HFF-Myc (cell line): Measurements from ENCODE around the gene RXFP4.

Experiments
- DNase-seq: peaks from one replicate; pipeline ENCODE4 v3.0.0-alpha.2; 2011; ENCODE audit warnings: low read depth; ENCODE audit errors: extremely low read depth
- H3K4me3 ChIP-seq: replicated peaks from 2 replicates; pipeline ENCODE4 v1.5.1; 2011; ENCODE audit warnings: low read depth, mild to moderate bottlenecking, control low read depth, low read length
- TF ChIP-seq, protein P1 (sequence below): IDR thresholded peaks from 2 replicates; pipeline ENCODE4 v1.5.1; 2012; ENCODE audit warnings: mild to moderate bottlenecking, low read depth, low read length, control low read depth; ENCODE audit errors: missing control alignments

RXFP4 gene

DNA sequence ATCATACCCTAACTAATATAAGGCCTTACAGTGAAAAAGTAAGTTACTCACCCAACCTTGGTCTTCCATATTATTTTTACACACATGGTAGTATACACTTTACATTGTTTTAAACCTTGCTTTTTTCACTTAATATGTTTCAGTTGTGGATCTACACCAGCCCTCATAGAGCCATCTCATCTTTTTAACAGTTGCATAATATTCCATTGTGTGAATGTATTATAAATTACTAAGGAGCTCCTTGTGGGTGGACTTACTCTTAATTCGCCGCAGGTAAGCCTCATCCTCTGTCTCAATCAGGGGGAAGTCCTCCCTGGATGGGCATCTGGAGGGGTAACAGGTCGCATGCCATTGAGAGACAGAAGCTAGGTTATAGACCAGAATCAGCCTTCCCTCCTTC is 13.2 kb downstream of the RXFP4 start:
- no peak for DNase-seq
- no peak overlapping the region for H3K4me3 ChIP-seq
- TF ChIP-seq, protein P1, sequence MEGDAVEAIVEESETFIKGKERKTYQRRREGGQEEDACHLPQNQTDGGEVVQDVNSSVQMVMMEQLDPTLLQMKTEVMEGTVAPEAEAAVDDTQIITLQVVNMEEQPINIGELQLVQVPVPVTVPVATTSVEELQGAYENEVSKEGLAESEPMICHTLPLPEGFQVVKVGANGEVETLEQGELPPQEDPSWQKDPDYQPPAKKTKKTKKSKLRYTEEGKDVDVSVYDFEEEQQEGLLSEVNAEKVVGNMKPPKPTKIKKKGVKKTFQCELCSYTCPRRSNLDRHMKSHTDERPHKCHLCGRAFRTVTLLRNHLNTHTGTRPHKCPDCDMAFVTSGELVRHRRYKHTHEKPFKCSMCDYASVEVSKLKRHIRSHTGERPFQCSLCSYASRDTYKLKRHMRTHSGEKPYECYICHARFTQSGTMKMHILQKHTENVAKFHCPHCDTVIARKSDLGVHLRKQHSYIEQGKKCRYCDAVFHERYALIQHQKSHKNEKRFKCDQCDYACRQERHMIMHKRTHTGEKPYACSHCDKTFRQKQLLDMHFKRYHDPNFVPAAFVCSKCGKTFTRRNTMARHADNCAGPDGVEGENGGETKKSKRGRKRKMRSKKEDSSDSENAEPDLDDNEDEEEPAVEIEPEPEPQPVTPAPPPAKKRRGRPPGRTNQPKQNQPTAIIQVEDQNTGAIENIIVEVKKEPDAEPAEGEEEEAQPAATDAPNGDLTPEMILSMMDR, result no peak

DNA sequence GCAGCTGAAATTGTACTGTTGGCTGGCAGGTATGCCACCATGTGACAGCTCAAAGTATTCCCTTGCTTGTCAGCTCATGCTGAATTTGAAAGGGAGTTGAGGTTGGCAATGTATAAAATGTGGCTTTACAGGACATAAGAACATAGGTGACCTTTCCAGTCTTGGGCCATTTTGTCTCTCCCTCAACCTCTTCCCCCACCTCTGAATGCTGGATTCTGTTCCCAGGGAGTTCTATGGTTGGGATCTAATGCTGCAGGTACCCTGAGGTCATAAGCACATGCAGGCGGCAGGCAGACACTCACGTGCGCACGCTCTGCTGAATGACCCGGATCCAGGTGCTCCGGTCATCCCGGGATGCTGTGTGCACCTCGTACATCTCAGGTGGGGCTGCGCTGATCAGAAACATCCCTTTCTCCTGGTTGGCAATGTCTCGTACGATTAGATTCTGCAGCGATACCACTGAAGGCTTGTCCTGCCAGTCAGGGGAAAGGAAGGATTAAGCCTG is 16.0 kb downstream of the RXFP4 start:
- TF ChIP-seq, protein P1, result no peak
- DNase-seq, result no peak

DNA sequence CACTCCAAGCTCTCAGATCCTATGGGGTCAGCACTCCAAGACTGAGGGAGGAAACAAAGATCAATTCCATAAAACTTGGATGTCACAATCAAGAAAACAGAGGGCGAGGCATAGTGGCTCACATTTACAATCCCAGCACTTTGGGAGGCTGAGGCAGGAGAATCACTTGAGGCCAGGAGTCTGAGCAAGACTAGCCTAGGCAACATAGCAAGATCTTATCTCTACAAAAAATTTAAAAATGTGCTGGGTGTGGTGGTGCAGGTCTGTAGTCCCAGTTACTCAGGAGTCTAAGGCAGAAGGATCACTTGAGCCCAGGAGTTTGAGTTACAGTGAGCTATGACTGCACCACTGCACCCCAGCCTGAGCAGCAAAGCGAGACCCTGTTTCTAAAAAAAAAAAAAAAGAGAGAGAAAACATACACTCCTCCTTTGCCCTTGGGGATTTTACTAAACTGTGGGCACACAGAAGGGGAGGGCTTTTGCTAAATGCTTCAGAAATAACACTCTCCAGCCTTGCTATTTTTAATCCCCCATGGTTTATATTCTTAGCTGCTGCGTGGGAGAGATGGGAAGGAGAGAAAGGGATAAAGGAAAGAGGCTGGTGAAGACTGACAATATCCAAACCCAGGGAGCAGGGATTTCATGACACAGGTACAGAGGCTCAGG is 18.8 kb downstream of the RXFP4 start:
- TF ChIP-seq, protein P1, result no peak
- no peak for DNase-seq
- no peak overlapping the region for H3K4me3 ChIP-seq

More for the DNA sequence above, 16.0 kb downstream of the RXFP4 start:
- no peak overlapping the region for H3K4me3 ChIP-seq

DNA sequence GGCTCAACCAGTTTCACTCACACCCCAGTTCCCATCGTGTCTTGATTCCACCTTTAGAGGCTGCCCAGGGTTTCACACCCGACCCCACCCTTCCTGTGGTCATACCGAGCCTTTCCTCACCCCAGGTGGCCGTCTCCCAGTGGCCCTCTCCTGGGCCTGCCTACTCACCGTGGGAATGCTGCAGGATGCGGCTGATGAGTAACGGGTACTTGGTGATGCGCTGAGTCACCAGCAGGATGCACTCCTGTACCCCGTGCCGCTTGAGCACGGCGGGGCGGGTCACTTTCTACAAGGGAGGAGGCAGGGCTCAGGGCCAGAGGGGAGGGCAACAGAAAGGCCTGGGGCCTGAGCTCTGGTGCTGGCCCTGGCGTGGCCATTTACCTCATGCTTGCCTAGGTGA is 20.5 kb downstream of the RXFP4 start:
- H3K4me3 ChIP-seq, result no peak overlapping the region
- peak; percentile 81 for DNase-seq
- TF ChIP-seq, protein P1, result peak; percentile 44

DNA sequence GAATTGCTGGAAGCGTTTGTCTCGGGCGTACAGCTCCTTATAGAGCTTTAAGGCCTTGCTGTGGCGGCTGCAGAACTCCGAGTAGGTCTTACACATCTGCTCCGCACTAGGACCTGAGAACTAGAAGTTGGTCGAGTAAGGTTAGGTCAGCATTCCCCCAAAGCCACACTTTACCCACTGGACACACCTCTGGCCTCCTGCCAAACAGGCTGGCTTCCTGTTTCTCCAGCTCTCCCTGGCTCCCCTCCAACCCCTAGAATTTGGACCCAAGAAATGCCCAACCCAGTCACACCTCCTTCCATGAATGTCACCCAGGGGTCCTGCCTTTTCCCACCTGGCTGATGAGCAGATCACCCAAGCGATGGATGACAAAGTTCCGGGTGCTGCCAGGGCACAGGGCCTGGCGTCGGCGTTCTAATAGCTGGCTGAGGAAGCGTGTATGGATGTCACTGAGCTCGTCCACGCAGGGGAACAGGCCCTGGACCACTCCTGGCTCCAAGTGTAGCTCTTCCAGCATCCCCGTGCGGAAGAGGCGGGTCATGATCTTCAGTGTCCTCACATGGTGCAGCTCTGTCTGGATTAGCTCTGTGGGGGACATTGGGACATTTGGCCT is 21.3 kb downstream of the RXFP4 start:
- no peak for DNase-seq
- no peak overlapping the region for H3K4me3 ChIP-seq
- TF ChIP-seq, protein P1, result no peak

DNA sequence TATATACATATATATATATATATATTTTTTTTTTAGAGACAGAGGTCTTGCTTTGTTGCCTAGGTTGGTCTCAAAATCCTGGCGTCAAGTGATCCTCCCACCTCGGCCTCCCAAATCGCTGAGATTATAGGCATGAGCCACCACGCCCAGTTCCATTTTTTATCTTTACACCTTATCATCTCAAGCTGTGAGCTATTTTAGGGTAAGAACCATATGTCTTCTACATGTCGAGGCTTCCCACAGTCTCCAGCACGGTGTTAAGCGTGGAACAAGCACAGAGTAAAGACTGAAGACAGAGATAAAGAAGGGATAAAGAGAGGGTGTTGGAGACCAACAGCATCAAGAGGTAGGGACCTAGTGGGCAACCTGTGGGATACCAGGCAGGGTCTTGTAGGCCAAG is 22.8 kb downstream of the RXFP4 start:
- no peak overlapping the region for H3K4me3 ChIP-seq
- TF ChIP-seq, protein P1, result no peak
- no peak for DNase-seq
